SK-N-SH (cell line): ENCODE data around the gene SLCO3A1. TPM values are rescaled to one million over a fixed set of nuclear protein-coding genes. Genes with fewer than 3 reads are reported as not detected.

Experiments
- CTCF ChIA-PET: fragments of 300-600, 350-600 bp; formaldehyde crosslinking; extraction: SDS; loops from one replicate; lab custom pipeline; 2021; lab: Yijun Ruan, JAX
- POLR2A ChIA-PET: fragments of 350-600 bp; sonication (Branson Sonifier 250); formaldehyde crosslinking; extraction: SDS; loops from one replicate; lab custom pipeline; 2020; ENCODE audit warnings: antibody characterized with exemption, inconsistent platforms; lab: Yijun Ruan, JAX
- DNase-seq: peaks from one replicate; pipeline ENCODE4 v3.0.0; 2012
- H2AFZ ChIP-seq: fragments of 200-600 bp; sonication (generic); 2 replicates; pipeline ENCODE4 v1.8.1; 2016; ENCODE audit warnings: antibody characterized with exemption, mild to moderate bottlenecking, low read depth
- H3F3A ChIP-seq: fragments of 200-600 bp; sonication (generic); replicated peaks from 2 replicates; pipeline ENCODE3; 2016; ENCODE audit warnings: antibody characterized with exemption, mild to moderate bottlenecking; ENCODE audit not compliant: insufficient read depth
- H3K27ac ChIP-seq, 2 experiments: fragments of 200-500 bp in 1 of 2; fragments of 200-600 bp in 1 of 2; sonication (Bioruptor generic) in 1 of 2; sonication (generic), shearing (Covaris generic) in 1 of 2; 2 replicates each; pipeline versions ENCODE4 v1.5.1 to v1.6.1; 2014 to 2016; ENCODE audit warnings: low read depth in 2 of 2, inconsistent platforms in 1 of 2, low read length in 1 of 2, mild to moderate bottlenecking in 1 of 2, mixed read lengths in 1 of 2
- H3K27me3 ChIP-seq: fragments of 200-600 bp; sonication (generic), shearing (Covaris generic); 2 replicates; pipeline ENCODE4 v1.6.1; 2016; ENCODE audit warnings: mixed run types; ENCODE audit not compliant: insufficient read depth
- H3K36me3 ChIP-seq, 2 experiments: fragments of 200-500 bp in 1 of 2; fragments of 200-600 bp in 1 of 2; sonication (Bioruptor generic) in 1 of 2; sonication (generic) in 1 of 2; replicated peaks in 1 of 2; 2 replicates each; pipeline versions ENCODE3 to v1.5.1; 2014 to 2016; ENCODE audit warnings: low read length in 1 of 2, mild to moderate bottlenecking in 1 of 2; ENCODE audit not compliant: insufficient read depth in 2 of 2, control insufficient read depth in 1 of 2
- H3K4me1 ChIP-seq, 2 experiments: fragments of 200-500 bp in 1 of 2; fragments of 200-600 bp in 1 of 2; sonication (Bioruptor generic) in 1 of 2; sonication (generic), shearing (Covaris generic) in 1 of 2; 2 replicates each; pipeline versions ENCODE4 v1.5.1 to v1.6.1; 2014 to 2016; ENCODE audit warnings: low read depth in 1 of 2, low read length in 1 of 2, mixed run types in 1 of 2; ENCODE audit not compliant: insufficient read depth in 2 of 2, control insufficient read depth in 1 of 2
- H3K4me2 ChIP-seq: fragments of 200-600 bp; sonication (generic), shearing (Covaris generic); 2 replicates; pipeline ENCODE4 v1.6.1; 2017; ENCODE audit warnings: mixed run types
- H3K4me3 ChIP-seq, 2 experiments: fragments of 200-500 bp in 1 of 2; fragments of 200-600 bp in 1 of 2; sonication (Bioruptor generic) in 1 of 2; sonication (generic), shearing (Covaris generic) in 1 of 2; 2 replicates each; pipeline versions ENCODE4 v1.5.1 to v1.8.1; 2014 to 2016; ENCODE audit warnings: low read depth in 2 of 2, inconsistent platforms in 1 of 2, low read length in 1 of 2, mild to moderate bottlenecking in 1 of 2, mixed read lengths in 1 of 2, moderate library complexity in 1 of 2
- H3K79me2 ChIP-seq: fragments of 200-600 bp; sonication (generic); 2 replicates; pipeline ENCODE4 v1.8.1; 2017; ENCODE audit warnings: mild to moderate bottlenecking; ENCODE audit not compliant: insufficient read depth
- H3K9ac ChIP-seq: fragments of 200-600 bp; sonication (generic); 2 replicates; pipeline ENCODE4 v1.6.1; 2017; ENCODE audit warnings: mixed run types
- H3K9me2 ChIP-seq: fragments of 200-600 bp; sonication (generic); 2 replicates; pipeline ENCODE4 v1.6.1; 2017; ENCODE audit warnings: mixed run types
- H3K9me3 ChIP-seq: fragments of 200-600 bp; sonication (generic); 2 replicates; pipeline ENCODE4 v1.6.1; 2017; ENCODE audit warnings: mixed run types, mild to moderate bottlenecking, moderate library complexity
- H4K20me1 ChIP-seq: fragments of 200-600 bp; sonication (generic); 2 replicates; pipeline ENCODE4 v1.6.1; 2017; ENCODE audit warnings: mild to moderate bottlenecking, mixed run types; ENCODE audit not compliant: insufficient read depth
- EZH2phosphoT487 ChIP-seq: fragments of 200-600 bp; sonication (generic); IDR thresholded peaks from 2 replicates; pipeline ENCODE4 v1.6.1; 2017; ENCODE audit warnings: low read depth, mixed run types, mild to moderate bottlenecking, antibody characterized with exemption, moderate library complexity, borderline replicate concordance
- FOSL2 ChIP-seq: IDR thresholded peaks from 2 replicates; pipeline ENCODE4 v1.4.0; 2012; ENCODE audit warnings: low read depth, mild to moderate bottlenecking, moderate library complexity, borderline replicate concordance
- FOXM1 ChIP-seq: IDR thresholded peaks from 2 replicates; pipeline ENCODE4 v1.4.0; 2012; ENCODE audit warnings: low read depth, mild to moderate bottlenecking
- GABPA ChIP-seq: IDR thresholded peaks from 2 replicates; pipeline ENCODE4 v1.4.0; 2012; ENCODE audit warnings: low read depth, mild to moderate bottlenecking
- GATA2 ChIP-seq: sonication (generic); formaldehyde crosslinking; IDR thresholded peaks from 2 replicates; pipeline ENCODE4 v1.5.0; 2020; ENCODE audit warnings: mild to moderate bottlenecking, missing genetic modification reagents
- JUND ChIP-seq: IDR thresholded peaks from 2 replicates; pipeline ENCODE4 v1.4.0; 2012
- MEF2A ChIP-seq: IDR thresholded peaks from 2 replicates; pipeline ENCODE4 v1.4.0; 2012; ENCODE audit warnings: low read depth, borderline replicate concordance
- RAD21 ChIP-seq: IDR thresholded peaks from 2 replicates; pipeline ENCODE4 v1.6.1; 2012; ENCODE audit warnings: mild to moderate bottlenecking, low read length
- RCOR1 ChIP-seq: fragments of 150-350 bp; IDR thresholded peaks from 2 replicates; pipeline ENCODE4 v1.6.1; 2017; ENCODE audit warnings: antibody characterized with exemption, low read length
- RFX5 ChIP-seq: IDR thresholded peaks from 2 replicates; pipeline ENCODE4 v1.6.1; 2012; ENCODE audit warnings: mild to moderate bottlenecking, improper control_type of control experiment, low read length
- RXRA ChIP-seq: IDR thresholded peaks from 2 replicates; pipeline ENCODE4 v1.4.0; 2012; ENCODE audit warnings: low read depth, mild to moderate bottlenecking, borderline replicate concordance
- SMC3 ChIP-seq: IDR thresholded peaks from 2 replicates; pipeline ENCODE4 v1.6.1; 2012; ENCODE audit warnings: low read depth, low read length, improper control_type of control experiment
- TCF12 ChIP-seq: IDR thresholded peaks from 2 replicates; pipeline ENCODE4 v1.4.0; 2012
- TEAD4 ChIP-seq: IDR thresholded peaks from 2 replicates; pipeline ENCODE4 v1.4.0; 2012; ENCODE audit warnings: mild to moderate bottlenecking, borderline replicate concordance; ENCODE audit not compliant: insufficient read depth
- YY1 ChIP-seq: IDR thresholded peaks from 2 replicates; pipeline ENCODE4 v1.4.0; 2012; ENCODE audit warnings: low read depth, mild to moderate bottlenecking
- WGBS: methylation state at CpG from one replicate; pipeline ENCODE4 v1.1.6; 2017; ENCODE audit warnings: low lambda C conversion rate; 5-methylcytosine and 5-hydroxymethylcytosine counted together
- polyA plus RNA-seq, 3 experiments: library from polyadenylated mRNA; depleted of rRNA; stranded (reverse); fragments of >200 nt; gene quantifications; 2 replicates each; pipeline ENCODE4 v1.2.3, GENCODE V29; 2012
- TF ChIP-seq, protein P1 (sequence below): IDR thresholded peaks from 2 replicates; pipeline ENCODE4 v1.4.0; 2012; ENCODE audit warnings: low read depth, borderline replicate concordance
- TF ChIP-seq, protein P2 (sequence below): fragments of 150-350 bp; IDR thresholded peaks from 2 replicates; pipeline ENCODE4 v1.6.1; 2016; ENCODE audit warnings: mild to moderate bottlenecking, low read depth, low read length
- TF ChIP-seq, protein P3 (sequence below): IDR thresholded peaks from 2 replicates; pipeline ENCODE4; 2012
- TF ChIP-seq, protein P4 (sequence below): IDR thresholded peaks from 2 replicates; pipeline ENCODE4 v1.6.1; 2012; ENCODE audit warnings: mild to moderate bottlenecking, low read depth, low read length, moderate library complexity

SLCO3A1 gene
- polyA plus RNA-seq, 1 of the 3 experiments (the other 2 are of a cell fraction), result 19.7 TPM

DNA sequence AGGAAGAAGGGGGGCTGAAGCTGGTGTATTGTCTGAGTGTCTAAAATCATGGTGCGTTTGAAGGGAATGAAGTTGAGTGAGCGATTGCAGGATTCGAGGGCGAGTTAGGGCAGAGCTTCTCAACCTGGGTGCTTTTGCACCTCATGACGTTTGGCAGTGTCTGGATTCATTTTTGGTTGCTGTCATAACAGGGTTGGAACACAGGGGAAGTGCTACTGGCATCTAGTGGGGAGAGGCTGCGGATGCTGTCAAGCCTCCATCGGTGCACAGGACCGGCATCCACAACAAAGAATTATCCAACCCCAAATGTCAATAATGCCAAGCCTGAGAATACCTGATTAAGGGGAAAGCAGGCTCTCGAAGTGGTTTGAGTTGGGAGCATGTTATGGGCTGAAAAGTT lies 120.0 kb downstream of the SLCO3A1 start:
- peak; percentile 28 for DNase-seq
- Histone ChIP-seq H3F3A (no peaks in the 10 kb centered on the region), H3K27ac (no peak overlapping the region), H3K4me3 (no peak overlapping the region), H4K20me1 (0 out of 2 replicates have a peak, but pooled peaks cover 10% of the 10 kb centered on the region), H3K9ac (no peak overlapping the region), H3K27me3 (no peaks in the 10 kb centered on the region), H3K36me3 (no peaks in the 10 kb centered on the region), H2AFZ (no peak overlapping the region), H3K4me1 (peaks cover 1 to 13% of the 10 kb centered on the region in 2 experiments; a peak in 1 of 4 replicates), H3K79me2 (peaks cover 17% of the 10 kb centered on the region; the same call in 1 of the 2 replicates), H3K4me2 (no peak overlapping the region), H3K9me2 (no peaks in the 10 kb centered on the region), H3K9me3 (no peaks in the 10 kb centered on the region)
- 89% methylated on average over 9 of the region's 9 CpGs for WGBS
- TF ChIP-seq, protein P1, sequence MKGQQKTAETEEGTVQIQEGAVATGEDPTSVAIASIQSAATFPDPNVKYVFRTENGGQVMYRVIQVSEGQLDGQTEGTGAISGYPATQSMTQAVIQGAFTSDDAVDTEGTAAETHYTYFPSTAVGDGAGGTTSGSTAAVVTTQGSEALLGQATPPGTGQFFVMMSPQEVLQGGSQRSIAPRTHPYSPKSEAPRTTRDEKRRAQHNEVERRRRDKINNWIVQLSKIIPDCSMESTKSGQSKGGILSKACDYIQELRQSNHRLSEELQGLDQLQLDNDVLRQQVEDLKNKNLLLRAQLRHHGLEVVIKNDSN, result no peak
- TF ChIP-seq RAD21, result peak; percentile 40
- ChIA-PET POLR2A (no interaction called here), CTCF (interaction anchor here (1.1 to 1.2 kb wide), 2 partner anchors 11 to 19 kb away, joined by 3 read pairs; no protein-coding TSS in a partner anchor)

DNA sequence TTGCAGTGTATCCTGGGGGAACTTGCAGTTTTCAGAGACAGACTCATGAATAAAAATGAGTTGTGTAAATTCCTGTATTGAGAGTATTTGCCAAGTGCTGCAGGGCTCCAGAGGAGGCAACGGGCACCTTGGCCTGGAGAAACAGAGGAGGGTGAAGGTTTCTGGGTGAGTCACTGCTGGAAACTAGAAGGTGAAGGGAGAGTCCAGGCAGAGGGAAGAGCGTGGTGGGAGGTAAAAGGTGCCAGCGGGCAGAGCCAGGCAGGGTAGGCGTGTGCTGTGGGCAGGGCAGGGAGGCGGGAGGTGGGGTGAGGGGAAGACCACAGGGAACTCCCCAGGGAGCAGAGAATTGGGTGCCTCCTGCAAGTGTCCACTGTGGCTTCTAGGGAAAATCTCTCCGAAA lies 120.8 kb downstream of the SLCO3A1 start:
- WGBS, result 82% methylated on average over 6 of the region's 6 CpGs
- POLR2A ChIA-PET, result no interaction called here
- Histone ChIP-seq H3F3A (no peaks in the 10 kb centered on the region), H3K9me2 (no peaks in the 10 kb centered on the region), H3K27ac (no peak overlapping the region), H3K4me3 (no peak overlapping the region), H3K27me3 (no peaks in the 10 kb centered on the region)
- TF ChIP-seq GABPA (no peak), EZH2phosphoT487 (no peak), RCOR1 (no peak), GATA2 (CRISPR knock-in tag) (no peak), TEAD4 (no peak), MEF2A (no peak), JUND (no peak), RAD21 (no peak), SMC3 (no peak), FOXM1 (no peak), FOSL2 (no peak), YY1 (no peak), TCF12 (no peak), RXRA (no peak), RFX5 (no peak)
- TF ChIP-seq, protein P2, sequence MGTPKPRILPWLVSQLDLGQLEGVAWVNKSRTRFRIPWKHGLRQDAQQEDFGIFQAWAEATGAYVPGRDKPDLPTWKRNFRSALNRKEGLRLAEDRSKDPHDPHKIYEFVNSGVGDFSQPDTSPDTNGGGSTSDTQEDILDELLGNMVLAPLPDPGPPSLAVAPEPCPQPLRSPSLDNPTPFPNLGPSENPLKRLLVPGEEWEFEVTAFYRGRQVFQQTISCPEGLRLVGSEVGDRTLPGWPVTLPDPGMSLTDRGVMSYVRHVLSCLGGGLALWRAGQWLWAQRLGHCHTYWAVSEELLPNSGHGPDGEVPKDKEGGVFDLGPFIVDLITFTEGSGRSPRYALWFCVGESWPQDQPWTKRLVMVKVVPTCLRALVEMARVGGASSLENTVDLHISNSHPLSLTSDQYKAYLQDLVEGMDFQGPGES, result no peak
- TF ChIP-seq, protein P3, sequence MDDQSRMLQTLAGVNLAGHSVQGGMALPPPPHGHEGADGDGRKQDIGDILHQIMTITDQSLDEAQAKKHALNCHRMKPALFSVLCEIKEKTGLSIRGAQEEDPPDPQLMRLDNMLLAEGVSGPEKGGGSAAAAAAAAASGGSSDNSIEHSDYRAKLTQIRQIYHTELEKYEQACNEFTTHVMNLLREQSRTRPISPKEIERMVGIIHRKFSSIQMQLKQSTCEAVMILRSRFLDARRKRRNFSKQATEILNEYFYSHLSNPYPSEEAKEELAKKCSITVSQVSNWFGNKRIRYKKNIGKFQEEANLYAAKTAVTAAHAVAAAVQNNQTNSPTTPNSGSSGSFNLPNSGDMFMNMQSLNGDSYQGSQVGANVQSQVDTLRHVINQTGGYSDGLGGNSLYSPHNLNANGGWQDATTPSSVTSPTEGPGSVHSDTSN, result no peak
- TF ChIP-seq, protein P4, sequence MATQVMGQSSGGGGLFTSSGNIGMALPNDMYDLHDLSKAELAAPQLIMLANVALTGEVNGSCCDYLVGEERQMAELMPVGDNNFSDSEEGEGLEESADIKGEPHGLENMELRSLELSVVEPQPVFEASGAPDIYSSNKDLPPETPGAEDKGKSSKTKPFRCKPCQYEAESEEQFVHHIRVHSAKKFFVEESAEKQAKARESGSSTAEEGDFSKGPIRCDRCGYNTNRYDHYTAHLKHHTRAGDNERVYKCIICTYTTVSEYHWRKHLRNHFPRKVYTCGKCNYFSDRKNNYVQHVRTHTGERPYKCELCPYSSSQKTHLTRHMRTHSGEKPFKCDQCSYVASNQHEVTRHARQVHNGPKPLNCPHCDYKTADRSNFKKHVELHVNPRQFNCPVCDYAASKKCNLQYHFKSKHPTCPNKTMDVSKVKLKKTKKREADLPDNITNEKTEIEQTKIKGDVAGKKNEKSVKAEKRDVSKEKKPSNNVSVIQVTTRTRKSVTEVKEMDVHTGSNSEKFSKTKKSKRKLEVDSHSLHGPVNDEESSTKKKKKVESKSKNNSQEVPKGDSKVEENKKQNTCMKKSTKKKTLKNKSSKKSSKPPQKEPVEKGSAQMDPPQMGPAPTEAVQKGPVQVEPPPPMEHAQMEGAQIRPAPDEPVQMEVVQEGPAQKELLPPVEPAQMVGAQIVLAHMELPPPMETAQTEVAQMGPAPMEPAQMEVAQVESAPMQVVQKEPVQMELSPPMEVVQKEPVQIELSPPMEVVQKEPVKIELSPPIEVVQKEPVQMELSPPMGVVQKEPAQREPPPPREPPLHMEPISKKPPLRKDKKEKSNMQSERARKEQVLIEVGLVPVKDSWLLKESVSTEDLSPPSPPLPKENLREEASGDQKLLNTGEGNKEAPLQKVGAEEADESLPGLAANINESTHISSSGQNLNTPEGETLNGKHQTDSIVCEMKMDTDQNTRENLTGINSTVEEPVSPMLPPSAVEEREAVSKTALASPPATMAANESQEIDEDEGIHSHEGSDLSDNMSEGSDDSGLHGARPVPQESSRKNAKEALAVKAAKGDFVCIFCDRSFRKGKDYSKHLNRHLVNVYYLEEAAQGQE, result no peak
- TF ChIP-seq, protein P1, result no peak
- TF ChIP-seq, all 33 proteins: peak for 0
- no peaks in the 10 kb centered on the region for H3K9me3 ChIP-seq
- H3K9ac ChIP-seq, result no peak overlapping the region
- CTCF ChIA-PET, result no interaction called here
- H4K20me1 ChIP-seq, result 0 out of 2 replicates have a peak, but pooled peaks cover 10% of the 10 kb centered on the region
- no peak for DNase-seq
- no peaks in the 10 kb centered on the region for H3K36me3 ChIP-seq
- no peak overlapping the region for H2AFZ ChIP-seq
- no peak overlapping the region for H3K4me2 ChIP-seq
- peaks cover 12% of the 10 kb centered on the region; the same call in 1 of the 2 replicates for H3K79me2 ChIP-seq
- H3K4me1 ChIP-seq, result peaks cover 0 to 13% of the 10 kb centered on the region in 2 experiments; a peak in 1 of 4 replicates
